Memory B cell (primary cell): ENCODE measurements around the gene ATP8A2.
"Not testable (repeated sequence)": the region's sequence is repeated elsewhere in the genome, so short reads cannot be mapped to it uniquely, and the experiment has no call there.

Source experiments
- ATAC-seq: fragments of 150-1000 bp; cut with Tn5 transposase; 2 replicates; pipeline ENCODE4 v1.10.0; 2021; ENCODE audit warnings: low read depth, mild to moderate bottlenecking, moderate library complexity
- DNase-seq, 2 donors: peaks; one replicate each; pipeline ENCODE4 v3.0.0; 2022; ENCODE audit warnings: low spot score in 2 of 2
- H3K27ac Mint-ChIP-seq: one replicate; pipeline ENCODE4 v1.8.0; 2022; ENCODE audit warnings: mild to moderate bottlenecking, moderate library complexity, mixed read lengths
- H3K27me3 Mint-ChIP-seq: one replicate; pipeline ENCODE4 v1.8.0; 2022; ENCODE audit warnings: mixed read lengths
- H3K36me3 Mint-ChIP-seq: one replicate; pipeline ENCODE4 v1.8.0; 2022; ENCODE audit warnings: mild to moderate bottlenecking, mixed read lengths
- H3K4me1 Mint-ChIP-seq: one replicate; pipeline ENCODE4 v1.8.0; 2022; ENCODE audit warnings: mixed read lengths
- H3K4me3 Mint-ChIP-seq: one replicate; pipeline ENCODE4 v1.8.0; 2022; ENCODE audit warnings: mild to moderate bottlenecking, moderate library complexity, mixed read lengths
- H3K9me3 Mint-ChIP-seq: one replicate; pipeline ENCODE4 v1.8.0; 2022; ENCODE audit warnings: mixed read lengths

The ATP8A2 gene

GRCh38 chr13:25768376-25768775, 396.6 kb downstream of the ATP8A2 start:
- DNase-seq (no peak), ATAC-seq (no peak)

GRCh38 chr13:25768838-25769237, 397.1 kb downstream of the ATP8A2 start:
- no peaks in the 10 kb centered on the region for H3K9me3 Mint-ChIP-seq
- H3K4me1 Mint-ChIP-seq = no peaks in the 10 kb centered on the region
- no peak for ATAC-seq
- DNase-seq = no peak
- H3K27me3 Mint-ChIP-seq = peaks cover 2% of the 10 kb centered on the region
- no peak overlapping the region for H3K4me3 Mint-ChIP-seq
- no peaks in the 10 kb centered on the region for H3K36me3 Mint-ChIP-seq
- H3K27ac Mint-ChIP-seq = no peak overlapping the region

More at GRCh38 chr13:25768376-25768775, 396.6 kb downstream of the ATP8A2 start:
- Mint-ChIP-seq H3K9me3 (no peaks in the 10 kb centered on the region), H3K36me3 (no peaks in the 10 kb centered on the region), H3K27me3 (no peaks in the 10 kb centered on the region), H3K27ac (no peak overlapping the region), H3K4me1 (no peaks in the 10 kb centered on the region), H3K4me3 (no peak overlapping the region)

GRCh38 chr13:25770601-25771000, 398.8 kb downstream of the ATP8A2 start:
- no peaks in the 10 kb centered on the region for H3K4me1 Mint-ChIP-seq
- H3K4me3 Mint-ChIP-seq = no peak overlapping the region
- no peak overlapping the region for H3K27ac Mint-ChIP-seq
- no peaks in the 10 kb centered on the region for H3K9me3 Mint-ChIP-seq
- DNase-seq (no peak), ATAC-seq (no peak)
- peaks cover 2% of the 10 kb centered on the region for H3K27me3 Mint-ChIP-seq
- H3K36me3 Mint-ChIP-seq = no peaks in the 10 kb centered on the region

- ATAC-seq = no peak
- Mint-ChIP-seq H3K27ac (no peak overlapping the region), H3K36me3 (no peaks in the 10 kb centered on the region), H3K4me1 (no peaks in the 10 kb centered on the region), H3K9me3 (no peaks in the 10 kb centered on the region), H3K4me3 (no peak overlapping the region), H3K27me3 (peaks cover 2% of the 10 kb centered on the region)
- no peak for DNase-seq
These were observed 399.4 kb downstream of the ATP8A2 start for GRCh38 chr13:25771202-25771601.

- H3K9me3 Mint-ChIP-seq = no peaks in the 10 kb centered on the region
- H3K27me3 Mint-ChIP-seq = peaks cover 2% of the 10 kb centered on the region
- H3K4me1 Mint-ChIP-seq = no peaks in the 10 kb centered on the region
- no peak overlapping the region for H3K4me3 Mint-ChIP-seq
- no peaks in the 10 kb centered on the region for H3K36me3 Mint-ChIP-seq
- no peak overlapping the region for H3K27ac Mint-ChIP-seq
- no peak for ATAC-seq
- no peak for DNase-seq
These were observed 400.1 kb downstream of the ATP8A2 start for GRCh38 chr13:25771641-25772478.

GRCh38 chr13:25772534-25772933, 400.8 kb downstream of the ATP8A2 start:
- not testable (repeated sequence) for H3K4me3 Mint-ChIP-seq, DNase-seq, H3K27me3 Mint-ChIP-seq, H3K27ac Mint-ChIP-seq, H3K4me1 Mint-ChIP-seq, H3K36me3 Mint-ChIP-seq, ATAC-seq, H3K9me3 Mint-ChIP-seq

- not testable (repeated sequence) for H3K36me3 Mint-ChIP-seq, DNase-seq, ATAC-seq, H3K4me1 Mint-ChIP-seq, H3K27ac Mint-ChIP-seq, H3K4me3 Mint-ChIP-seq, H3K27me3 Mint-ChIP-seq, H3K9me3 Mint-ChIP-seq
These were observed 402.3 kb downstream of the ATP8A2 start for GRCh38 chr13:25774056-25774455.

- Mint-ChIP-seq H3K27ac (no peak overlapping the region), H3K4me3 (no peak overlapping the region), H3K27me3 (peaks cover 2% of the 10 kb centered on the region), H3K9me3 (no peaks in the 10 kb centered on the region), H3K4me1 (peaks cover 8% of the 10 kb centered on the region), H3K36me3 (no peaks in the 10 kb centered on the region)
- DNase-seq (no peak), ATAC-seq (no peak)
These were observed 403.5 kb downstream of the ATP8A2 start for GRCh38 chr13:25775275-25775674.

- H3K36me3 Mint-ChIP-seq = no peaks in the 10 kb centered on the region
- peaks cover 8% of the 10 kb centered on the region for H3K4me1 Mint-ChIP-seq
- peaks cover 2% of the 10 kb centered on the region for H3K27me3 Mint-ChIP-seq
- no peaks in the 10 kb centered on the region for H3K9me3 Mint-ChIP-seq
- DNase-seq = no peak
- H3K4me3 Mint-ChIP-seq = no peak overlapping the region
- H3K27ac Mint-ChIP-seq = no peak overlapping the region
- no peak for ATAC-seq
These were observed 404.2 kb downstream of the ATP8A2 start for GRCh38 chr13:25775986-25776385.

GRCh38 chr13:25776722-25777121, 404.9 kb downstream of the ATP8A2 start:
- ATAC-seq (no peak), DNase-seq (no peak)
- no peaks in the 10 kb centered on the region for H3K36me3 Mint-ChIP-seq
- no peak overlapping the region for H3K4me3 Mint-ChIP-seq
- H3K27ac Mint-ChIP-seq = no peak overlapping the region
- peaks cover 8% of the 10 kb centered on the region for H3K4me1 Mint-ChIP-seq
- H3K27me3 Mint-ChIP-seq = peaks cover 2% of the 10 kb centered on the region
- H3K9me3 Mint-ChIP-seq = no peaks in the 10 kb centered on the region

- peaks cover 2% of the 10 kb centered on the region for H3K27me3 Mint-ChIP-seq
- peaks cover 8% of the 10 kb centered on the region for H3K4me1 Mint-ChIP-seq
- ATAC-seq (no peak), DNase-seq (no peak)
- H3K27ac Mint-ChIP-seq = no peak overlapping the region
- H3K4me3 Mint-ChIP-seq = no peak overlapping the region
- H3K9me3 Mint-ChIP-seq = no peaks in the 10 kb centered on the region
- H3K36me3 Mint-ChIP-seq = no peaks in the 10 kb centered on the region
These were observed 405.7 kb downstream of the ATP8A2 start for GRCh38 chr13:25777509-25777908.

- Mint-ChIP-seq H3K27me3 (peaks cover 2% of the 10 kb centered on the region), H3K27ac (no peak overlapping the region), H3K36me3 (no peaks in the 10 kb centered on the region), H3K9me3 (no peaks in the 10 kb centered on the region), H3K4me3 (peak overlapping the region; percentile 25), H3K4me1 (peaks cover 8% of the 10 kb centered on the region)
- ATAC-seq = peak; percentile 70
- DNase-seq = no peak
These were observed 406.6 kb downstream of the ATP8A2 start for GRCh38 chr13:25778365-25778764.

GRCh38 chr13:25778808-25779305, 407.1 kb downstream of the ATP8A2 start:
- Mint-ChIP-seq H3K27me3 (no peaks in the 10 kb centered on the region), H3K27ac (no peak overlapping the region), H3K36me3 (no peaks in the 10 kb centered on the region), H3K9me3 (no peaks in the 10 kb centered on the region), H3K4me3 (peak overlapping the region; percentile 25), H3K4me1 (peaks cover 8% of the 10 kb centered on the region)
- DNase-seq = no peak
- ATAC-seq = no peak

- no peak overlapping the region for H3K27ac Mint-ChIP-seq
- no peak for ATAC-seq
- H3K36me3 Mint-ChIP-seq = no peaks in the 10 kb centered on the region
- peaks cover 5% of the 10 kb centered on the region for H3K4me1 Mint-ChIP-seq
- DNase-seq = no peak
- H3K4me3 Mint-ChIP-seq = no peak overlapping the region
- H3K27me3 Mint-ChIP-seq = no peaks in the 10 kb centered on the region
- no peaks in the 10 kb centered on the region for H3K9me3 Mint-ChIP-seq
These were observed 411.3 kb downstream of the ATP8A2 start for GRCh38 chr13:25783076-25783475.

GRCh38 chr13:25783601-25784024, 411.8 kb downstream of the ATP8A2 start:
- Mint-ChIP-seq H3K27ac (no peak overlapping the region), H3K4me1 (peaks cover 1% of the 10 kb centered on the region), H3K9me3 (no peaks in the 10 kb centered on the region), H3K36me3 (no peaks in the 10 kb centered on the region), H3K4me3 (no peak overlapping the region), H3K27me3 (no peaks in the 10 kb centered on the region)
- no peak for DNase-seq
- no peak for ATAC-seq
